HG02981 (cell line): ENCODE measurements around the gene BTN3A1.
"Not testable (repeated sequence)": the region's sequence is repeated elsewhere in the genome, so short reads cannot be mapped to it uniquely, and the experiment has no call there.

ENCODE experiments used
- ATAC-seq: cut with Tn5 transposase; IDR thresholded peaks from one replicate; pipeline ENCODE4 v1.9.1; 2021; ENCODE audit warnings: mild to moderate bottlenecking, moderate library complexity; ENCODE audit not compliant: unreplicated experiment

The BTN3A1 gene

DNA sequence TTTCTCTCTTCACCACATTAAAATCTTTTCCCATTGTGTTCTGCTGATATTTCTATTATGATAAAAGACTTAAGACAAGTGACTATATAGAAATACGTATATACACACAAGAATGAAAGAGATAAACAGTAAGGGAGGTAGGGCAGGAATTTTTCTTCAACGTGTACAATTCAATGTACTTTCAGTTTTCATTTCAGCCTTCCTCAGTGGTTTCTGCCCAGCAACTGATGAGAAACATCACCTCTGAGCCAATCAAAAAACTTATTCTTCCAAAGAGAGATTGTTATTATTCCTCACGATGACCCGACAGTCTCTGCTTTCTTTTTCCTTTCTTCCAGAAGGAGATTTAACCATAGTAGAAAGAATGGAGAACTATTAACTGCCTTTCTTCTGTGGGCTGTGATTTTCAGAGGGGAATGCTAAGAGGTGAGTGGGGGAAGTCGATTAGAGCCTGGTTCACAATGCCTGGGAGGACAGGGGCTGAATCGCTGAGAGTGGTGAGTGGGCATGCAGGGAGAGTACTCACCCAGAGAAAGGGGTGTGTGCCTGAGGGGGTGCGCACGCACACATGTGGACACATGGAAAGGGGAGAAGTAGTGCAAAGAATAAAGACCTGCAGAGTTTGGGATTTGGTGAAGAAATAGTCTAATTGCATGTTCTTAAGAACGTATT lies at the start of gene BTN3A1:
Gene BTN3A1, plus strand, starts transcription at position 289 of the 672 bp plus-strand sequence. CDS start 3,289 bp downstream, outside the sequence.
- peak; percentile 87 for ATAC-seq

DNA sequence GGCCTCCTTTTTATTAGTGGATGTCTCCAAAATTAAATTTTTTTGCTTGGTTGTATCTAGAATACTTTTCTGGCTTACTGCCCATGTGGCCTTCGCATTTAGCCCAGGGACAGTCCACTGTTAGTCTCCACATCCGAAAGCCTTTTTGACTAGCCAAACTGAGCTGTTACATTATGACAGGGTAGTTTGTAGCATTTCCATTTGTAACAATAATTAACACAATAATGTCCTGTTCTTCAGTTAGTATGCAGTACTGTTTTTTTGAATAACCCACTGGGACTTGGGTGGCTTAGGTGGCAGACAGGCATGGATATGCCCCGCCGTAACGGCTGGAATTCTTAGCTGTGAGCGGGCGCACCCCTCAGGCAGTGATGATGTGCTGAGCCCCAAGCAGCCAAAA lies 49.8 kb upstream of the BTN3A1 start:
- ATAC-seq: no peak

DNA sequence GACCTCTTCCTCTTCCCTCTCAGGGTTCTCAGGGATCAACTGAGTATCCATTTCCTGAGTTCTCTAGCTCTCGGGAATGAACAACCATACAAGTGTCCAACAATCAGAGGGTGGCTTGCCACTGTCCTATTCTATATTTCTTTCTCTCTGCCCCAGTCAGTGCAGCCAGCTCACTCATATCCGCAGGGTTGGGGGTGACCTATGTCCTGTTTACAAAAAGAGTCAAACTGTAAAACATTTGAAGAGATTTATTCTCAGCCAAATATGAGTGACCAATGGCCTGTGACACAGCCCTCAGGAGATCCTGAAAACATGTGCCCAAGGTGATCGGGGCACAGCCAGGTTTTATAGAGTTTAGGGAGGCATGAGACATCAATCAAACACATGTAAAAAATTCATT lies 47.9 kb upstream of the BTN3A1 start:
- ATAC-seq: no peak

DNA sequence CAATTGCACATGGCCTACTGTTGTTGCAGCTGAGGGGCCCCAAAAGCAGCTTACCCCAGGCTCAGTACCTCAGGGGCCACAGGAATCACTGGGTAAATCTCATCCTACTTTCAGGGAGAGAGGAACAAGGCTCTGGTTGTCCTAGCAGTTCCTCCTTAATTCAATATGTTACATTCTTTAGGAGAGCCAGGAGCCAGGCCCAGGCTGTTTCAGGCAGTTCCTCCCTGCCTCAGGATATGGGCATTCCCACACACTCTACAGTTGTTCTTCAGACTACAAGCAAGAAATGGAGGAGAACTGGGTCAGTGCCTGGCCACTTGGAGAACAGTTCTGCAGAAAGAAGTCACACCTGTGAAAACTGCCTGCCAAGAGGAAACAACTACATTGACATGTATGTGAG lies 46.7 kb upstream of the BTN3A1 start:
- no peak for ATAC-seq

DNA sequence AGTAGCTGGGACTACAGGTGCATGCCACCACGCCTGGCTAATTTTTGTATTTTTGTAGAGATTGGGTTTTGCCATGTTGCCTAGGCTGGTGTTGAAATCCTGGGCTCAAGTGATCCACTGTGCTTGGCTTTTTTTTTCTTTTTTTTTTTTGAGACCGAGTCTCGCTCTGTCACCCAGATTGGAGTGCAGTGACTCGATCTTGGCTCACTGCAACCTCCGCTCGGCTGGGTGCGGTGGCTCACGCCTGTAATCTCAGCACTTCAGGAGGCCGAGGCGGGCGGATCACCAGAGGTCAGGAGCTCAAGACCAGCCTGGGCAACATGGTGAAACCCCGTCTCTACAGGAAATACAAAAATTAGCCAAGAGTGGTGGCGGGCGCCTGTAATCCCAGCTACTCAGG lies 44.5 kb upstream of the BTN3A1 start:
- not testable (repeated sequence) for ATAC-seq

DNA sequence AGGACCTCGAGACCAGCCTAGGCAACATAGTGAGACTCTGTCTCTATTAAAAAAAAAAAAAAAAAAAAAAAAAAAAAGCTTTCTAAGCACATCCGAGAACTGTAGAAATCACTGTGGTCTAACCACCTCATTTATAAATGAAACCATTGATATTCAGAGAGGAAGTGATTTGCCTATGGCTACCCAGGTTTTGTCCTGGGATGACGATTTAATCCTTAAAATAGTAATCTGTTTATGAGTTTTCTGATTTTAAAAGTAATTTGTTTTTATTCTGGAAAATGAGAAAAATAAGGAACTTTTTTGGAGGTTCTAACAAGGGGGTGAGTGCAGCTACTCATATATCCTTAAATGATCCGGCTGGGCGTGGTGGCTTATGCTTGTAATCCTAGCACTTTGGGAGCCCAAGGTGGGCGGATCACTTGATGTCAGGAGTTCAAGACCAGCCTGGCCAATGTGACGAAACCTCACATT lies 43.5 kb upstream of the BTN3A1 start:
- no peak for ATAC-seq

DNA sequence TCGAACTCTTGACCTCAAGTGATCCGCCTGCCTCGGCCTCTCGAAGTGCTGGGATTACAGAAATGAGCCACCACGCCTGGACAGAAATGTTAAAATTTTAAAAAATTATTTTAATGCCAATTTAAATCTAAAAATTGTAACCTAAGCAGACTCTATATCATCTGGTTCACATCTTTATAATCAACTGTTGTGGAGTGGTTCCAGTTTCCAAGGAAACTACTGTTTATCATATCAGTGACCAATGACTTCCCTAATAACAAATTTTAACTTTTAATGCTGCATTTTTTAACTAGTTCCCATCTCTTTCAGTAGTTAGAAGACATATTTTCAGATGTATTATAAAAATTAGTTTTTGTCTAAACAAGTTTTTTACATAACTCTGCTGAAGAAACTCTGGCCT lies 42.3 kb upstream of the BTN3A1 start:
- no peak for ATAC-seq

DNA sequence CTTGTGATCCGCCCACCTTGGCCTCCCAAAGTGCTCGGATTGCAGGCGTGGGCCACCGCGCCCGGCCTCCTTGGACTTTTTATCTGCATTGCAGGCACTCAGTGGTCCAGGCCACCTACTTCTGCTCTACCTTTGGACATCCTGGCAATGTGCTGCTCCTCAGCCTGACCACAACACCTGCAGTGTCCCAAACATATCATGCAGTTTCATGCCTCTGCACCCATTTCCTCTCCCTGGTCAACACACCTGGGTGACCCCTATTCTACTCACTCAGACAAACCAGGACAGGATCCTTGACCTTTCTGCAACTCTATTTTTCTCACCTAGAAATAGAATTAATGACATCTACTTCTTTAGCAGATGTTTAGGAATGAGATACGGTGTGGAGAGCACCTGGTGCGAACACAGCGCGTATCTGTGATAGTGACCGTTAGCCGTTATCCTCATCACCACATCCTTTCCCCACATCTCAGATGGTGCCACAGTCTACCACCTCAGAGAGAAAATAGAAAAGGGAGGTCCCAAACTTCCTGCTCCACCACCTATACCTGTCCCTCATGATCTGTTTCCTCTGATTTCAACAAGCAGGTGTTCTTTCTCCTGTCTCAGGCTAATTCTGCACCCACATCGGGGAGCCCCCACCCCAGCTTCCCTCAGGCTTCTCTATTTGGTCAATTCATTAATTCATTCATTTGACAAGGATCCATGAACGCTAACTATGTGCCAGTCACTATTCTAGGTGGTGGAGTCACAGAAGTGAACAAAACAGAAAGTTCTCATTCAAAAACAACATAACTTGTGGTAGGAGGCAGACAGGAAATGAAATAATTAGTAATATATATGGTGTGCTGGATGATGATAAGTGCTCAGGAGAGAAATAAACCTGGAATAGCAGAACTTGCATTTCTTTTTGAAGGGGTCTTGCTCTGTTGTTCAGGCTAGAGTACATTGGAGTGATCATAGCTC lies 41.3 kb upstream of the BTN3A1 start:
- ATAC-seq: peak; percentile 43

DNA sequence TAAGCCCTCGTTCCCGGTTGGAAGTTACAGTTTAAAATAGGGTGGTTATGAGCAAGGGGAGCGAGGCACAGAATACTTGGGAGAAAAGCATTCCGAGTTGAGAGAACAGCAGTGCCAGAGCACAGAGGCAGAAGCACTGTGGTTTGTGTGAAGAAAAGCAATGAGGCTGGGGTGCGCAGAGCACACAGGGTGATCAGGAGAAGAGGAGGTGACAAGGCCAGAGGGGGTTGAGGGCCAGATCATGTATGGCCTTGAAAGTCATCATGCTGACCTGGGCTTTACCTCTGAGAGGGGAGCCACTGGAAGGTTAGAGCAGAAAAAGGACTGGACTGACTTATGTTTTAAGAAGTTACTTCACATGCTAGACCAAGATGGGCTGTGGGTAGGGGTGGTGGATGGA lies 40.5 kb upstream of the BTN3A1 start:
- ATAC-seq: no peak

DNA sequence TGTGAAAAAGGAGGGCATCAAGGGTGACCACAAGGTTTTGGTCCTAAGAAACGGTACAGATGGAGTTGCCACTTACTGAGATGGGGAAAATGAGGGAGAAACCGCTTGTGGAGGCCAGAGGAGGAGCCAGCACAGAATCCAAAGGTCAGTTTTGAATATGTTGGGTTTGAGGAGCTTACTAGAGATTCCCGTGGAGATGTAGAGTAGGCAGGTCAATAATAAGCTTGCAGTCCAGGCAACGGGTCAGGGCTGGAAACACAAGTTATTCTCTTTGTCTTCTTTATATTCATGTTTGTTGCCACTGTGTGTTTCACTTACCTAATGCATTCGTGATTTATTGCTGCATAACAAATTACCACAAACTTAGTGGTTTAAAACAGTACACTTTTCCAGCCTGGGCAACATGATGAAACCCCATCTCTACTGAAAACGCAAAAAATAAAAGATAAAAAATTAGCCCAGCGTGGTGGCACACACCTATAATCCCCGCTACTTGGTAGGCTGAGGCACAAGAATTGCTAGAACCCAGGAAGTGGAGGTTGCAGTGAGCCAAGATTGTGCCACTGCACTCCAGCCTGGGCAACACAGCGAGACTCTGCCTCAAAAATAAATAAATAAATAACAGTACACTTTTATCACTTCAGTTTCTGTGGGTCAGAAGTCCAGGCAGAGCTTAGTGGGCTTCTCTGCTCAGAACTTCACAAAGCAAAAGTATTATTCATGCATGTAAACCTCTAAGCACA lies 39.8 kb upstream of the BTN3A1 start:
- no peak for ATAC-seq

DNA sequence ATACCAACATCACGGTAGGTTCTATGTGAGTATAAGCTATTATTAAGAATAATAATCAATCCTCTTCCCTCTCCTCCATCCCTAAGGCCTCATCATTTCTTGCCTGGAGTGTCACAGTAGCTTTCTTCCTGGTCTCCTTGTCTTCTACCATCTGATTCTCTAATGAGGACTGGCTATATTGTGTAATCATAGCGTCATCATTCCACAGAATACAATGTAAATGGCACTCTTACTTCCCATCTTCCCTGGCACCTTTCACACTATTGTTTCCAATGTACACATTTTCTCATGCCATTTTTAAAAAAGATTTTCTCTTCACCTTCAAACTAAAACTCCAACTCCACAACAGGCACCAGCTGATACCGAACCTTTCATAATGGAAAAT lies 39.2 kb upstream of the BTN3A1 start:
- no peak for ATAC-seq

DNA sequence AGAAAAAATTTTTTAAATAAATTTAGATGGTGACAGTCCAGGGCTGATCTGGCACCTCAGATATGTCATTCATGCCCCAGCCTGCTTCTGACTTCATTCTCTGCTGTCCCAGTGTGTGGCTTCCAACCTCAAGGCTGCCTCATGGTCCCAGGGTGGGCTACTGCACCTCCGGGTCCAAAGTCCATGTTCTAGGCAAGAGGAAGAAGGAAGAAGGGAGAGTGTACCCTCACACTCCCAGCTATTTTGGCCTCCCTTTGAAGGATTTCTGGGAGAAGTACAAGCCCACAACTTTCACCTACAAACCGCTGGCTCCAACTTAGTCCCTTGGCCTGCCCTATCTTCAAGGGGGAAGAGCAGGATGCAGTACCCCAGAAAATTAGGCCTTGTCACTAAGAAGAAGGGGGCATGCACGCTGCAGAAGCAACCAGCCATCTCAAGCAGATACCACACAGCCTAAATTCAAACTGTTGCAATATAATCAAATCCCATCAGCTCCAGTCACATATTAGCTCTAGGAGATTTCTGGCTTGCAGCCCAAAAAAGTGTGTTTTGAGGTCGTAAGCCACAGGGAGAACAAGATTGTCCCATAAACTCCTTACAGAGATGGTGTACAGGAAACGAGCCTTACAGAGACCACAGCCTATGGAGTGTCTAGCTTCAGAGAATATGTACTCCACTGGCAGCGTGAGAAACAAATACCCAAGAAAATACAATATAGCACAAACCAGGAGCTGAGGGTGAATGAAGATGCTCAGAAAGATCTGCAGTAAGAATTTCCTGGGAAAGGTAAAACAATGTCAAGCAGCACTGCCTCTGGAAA lies 38.0 kb upstream of the BTN3A1 start:
- ATAC-seq: no peak

DNA sequence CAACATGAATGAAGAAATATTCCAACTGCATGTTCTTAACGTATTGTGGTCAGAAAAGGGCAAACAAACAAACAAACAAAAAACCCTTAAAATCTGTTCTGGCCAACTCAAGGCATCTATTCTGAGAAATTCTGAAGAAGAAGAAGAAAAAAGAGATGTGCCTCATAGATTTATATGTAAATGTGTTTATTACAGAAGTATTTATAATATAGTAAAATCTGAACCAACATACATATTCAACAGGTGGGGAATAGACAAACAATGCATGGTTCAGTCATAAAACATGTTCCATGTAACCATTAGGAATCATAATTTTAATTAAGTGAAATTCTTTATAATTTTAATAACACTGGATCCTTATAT lies 36.5 kb upstream of the BTN3A1 start:
- ATAC-seq: no peak

DNA sequence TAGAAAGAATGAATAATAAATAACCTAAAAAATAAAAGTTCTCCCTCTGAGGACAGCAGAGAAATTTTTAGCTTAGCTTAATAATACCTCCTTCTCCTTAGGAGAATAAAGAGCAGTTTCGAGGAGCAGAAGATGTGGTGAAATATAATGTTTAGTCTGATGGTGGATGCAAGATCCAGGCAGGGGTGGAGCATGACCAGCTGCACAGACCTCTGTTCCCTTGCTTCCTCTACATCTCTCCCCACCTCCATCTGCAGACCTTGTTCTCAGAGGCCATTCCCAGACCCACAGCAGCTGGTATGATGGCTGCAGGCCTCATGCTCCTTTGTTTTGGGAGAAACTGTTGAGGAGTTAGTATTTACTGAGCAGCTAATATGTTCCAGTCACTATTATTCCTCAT lies 35.6 kb upstream of the BTN3A1 start:
- no peak for ATAC-seq

DNA sequence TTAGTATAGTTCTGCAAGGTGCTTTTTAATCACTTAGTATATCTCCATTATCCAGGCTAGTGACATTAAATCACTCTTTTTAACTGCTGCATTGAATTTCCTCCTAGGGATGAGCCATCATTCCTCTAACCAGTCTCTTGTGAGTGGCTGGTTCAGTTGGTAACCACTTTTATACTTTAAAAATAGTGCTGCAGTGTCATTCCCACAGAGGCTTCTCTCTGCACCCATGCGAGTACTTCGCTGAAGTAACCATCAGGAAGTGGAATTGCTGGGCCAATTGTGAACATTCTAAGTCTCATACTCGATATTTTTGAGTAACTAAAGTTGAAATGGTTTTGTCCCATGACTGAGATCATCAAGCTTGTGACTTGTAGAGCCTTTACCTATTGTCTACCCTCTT lies 35.0 kb upstream of the BTN3A1 start:
- no peak for ATAC-seq

DNA sequence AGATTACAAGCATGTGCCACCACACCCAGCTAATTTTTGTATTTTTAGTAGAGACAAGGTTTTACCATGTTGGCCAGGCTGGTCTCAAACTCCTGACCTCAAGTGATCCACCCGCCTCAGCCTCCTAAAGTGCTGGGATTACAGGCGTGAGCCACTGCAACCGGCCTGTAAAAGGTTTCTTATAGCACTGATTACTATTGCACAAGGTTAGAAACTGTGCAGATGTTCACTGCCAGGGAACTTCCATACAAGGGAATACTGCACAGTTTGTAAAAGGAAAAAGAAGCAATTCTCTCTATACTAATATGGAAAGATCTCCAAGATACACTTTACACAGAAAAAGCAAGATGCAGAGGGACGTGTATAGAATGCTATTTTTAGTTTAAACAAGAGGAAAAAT lies 30.3 kb upstream of the BTN3A1 start:
- ATAC-seq: not testable (repeated sequence)

DNA sequence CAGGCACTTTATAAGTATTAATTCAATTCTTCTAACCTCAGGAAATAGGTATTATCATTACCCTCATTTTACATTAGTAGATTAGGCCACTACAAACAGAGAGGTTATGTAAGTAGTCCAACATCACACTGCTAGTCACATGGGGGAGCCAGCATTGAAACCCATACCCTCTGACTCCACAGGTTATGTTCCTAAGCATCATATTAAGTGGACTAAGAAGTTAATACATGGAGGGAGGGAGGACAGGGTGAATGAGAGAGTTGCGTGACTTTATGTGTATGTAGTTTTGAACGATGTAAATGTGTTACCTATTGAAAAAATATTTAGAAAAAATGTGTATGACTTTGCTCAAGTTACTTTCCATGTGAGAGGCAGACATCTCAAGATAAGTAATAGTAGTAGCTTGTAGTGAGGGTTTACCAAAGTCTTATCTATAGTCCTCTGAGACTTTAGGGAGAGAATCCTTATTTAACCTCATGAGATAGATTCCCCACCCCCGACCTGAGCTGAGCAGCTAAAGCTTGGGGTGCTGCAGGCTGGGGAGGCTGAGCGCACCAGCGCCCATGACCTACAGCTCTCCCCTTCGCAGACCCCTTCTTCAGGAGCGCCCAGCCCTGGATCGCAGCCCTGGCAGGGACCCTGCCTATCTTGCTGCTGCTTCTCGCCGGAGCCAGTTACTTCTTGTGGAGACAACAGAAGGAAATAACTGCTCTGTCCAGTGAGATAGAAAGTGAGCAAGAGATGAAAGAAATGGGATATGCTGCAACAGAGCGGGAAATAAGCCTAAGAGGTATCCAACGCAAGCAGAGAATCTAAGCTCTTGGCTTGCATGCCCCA lies 29.5 kb upstream of the BTN3A1 start:
- no peak for ATAC-seq

DNA sequence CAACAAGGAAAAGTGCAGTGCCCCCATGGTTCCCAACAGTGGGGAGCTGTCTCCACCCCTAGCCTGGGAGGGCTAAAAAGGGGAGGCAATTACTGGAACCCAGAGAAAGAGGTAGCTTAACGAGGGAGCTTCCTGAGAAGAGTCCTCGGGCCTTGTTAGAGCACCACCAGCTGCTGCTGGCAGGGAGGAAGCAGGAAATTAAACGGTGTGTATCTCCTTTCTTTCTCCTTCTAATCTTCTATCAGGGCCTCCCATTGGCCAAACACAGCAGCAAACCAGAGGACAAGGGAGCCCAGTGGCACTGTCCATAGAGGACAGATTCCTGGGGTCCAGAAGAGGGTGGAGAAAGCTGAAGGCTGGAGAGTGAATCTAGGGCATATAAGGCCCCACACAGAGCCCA lies 26.8 kb upstream of the BTN3A1 start:
- no peak for ATAC-seq

DNA sequence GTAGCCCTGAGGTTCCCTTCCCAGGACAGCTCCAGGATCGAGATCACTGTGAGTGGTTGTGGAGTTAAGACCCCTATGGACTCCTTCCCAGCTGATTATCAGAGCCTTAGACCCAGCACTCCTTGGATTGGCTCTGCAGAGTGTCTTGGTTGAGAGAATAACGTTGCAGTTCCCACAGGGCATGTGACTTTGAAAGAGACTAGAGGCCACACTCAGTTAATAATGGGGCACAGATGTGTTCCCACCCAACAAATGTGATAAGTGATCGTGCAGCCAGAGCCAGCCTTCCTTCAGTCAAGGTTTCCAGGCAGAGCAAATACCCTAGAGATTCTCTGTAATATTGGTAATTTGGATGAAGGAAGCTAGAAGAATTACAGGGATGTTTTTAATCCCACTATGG lies 24.4 kb upstream of the BTN3A1 start:
- no peak for ATAC-seq

DNA sequence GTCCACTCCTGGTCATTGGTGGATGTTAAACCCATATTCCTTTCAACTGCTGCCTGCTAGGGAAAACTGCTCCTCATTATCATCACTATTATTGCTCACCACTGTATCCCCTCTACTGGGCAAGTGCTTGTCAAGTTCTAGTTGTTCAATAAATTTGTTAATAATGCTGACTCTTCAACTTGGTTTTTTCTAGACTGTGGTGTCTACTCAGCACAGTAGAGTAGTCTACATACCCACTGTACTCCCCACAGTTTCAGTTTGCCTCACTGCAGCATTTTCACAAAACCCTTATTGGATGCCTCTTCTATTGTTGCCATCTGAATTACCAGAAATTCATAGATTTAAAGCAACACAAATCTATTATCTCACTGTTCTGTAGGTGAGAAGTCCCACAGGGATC lies 23.9 kb upstream of the BTN3A1 start:
- ATAC-seq: not testable (repeated sequence)
